ENCODE results near the gene ANGPTL3. TPM values are rescaled to one million over a fixed set of nuclear protein-coding genes. Genes with fewer than 3 reads are reported as not detected.

ANGPTL3 gene
- total RNA-seq, 1 donor from 2014 or later, result not detected

- no peaks in the 10 kb centered on the region for H3K4me1 ChIP-seq
- ATAC-seq (no peak), DNase-seq (no peak)
- H3K27me3 ChIP-seq, result no peaks in the 10 kb centered on the region
- TF ChIP-seq, protein P1, sequence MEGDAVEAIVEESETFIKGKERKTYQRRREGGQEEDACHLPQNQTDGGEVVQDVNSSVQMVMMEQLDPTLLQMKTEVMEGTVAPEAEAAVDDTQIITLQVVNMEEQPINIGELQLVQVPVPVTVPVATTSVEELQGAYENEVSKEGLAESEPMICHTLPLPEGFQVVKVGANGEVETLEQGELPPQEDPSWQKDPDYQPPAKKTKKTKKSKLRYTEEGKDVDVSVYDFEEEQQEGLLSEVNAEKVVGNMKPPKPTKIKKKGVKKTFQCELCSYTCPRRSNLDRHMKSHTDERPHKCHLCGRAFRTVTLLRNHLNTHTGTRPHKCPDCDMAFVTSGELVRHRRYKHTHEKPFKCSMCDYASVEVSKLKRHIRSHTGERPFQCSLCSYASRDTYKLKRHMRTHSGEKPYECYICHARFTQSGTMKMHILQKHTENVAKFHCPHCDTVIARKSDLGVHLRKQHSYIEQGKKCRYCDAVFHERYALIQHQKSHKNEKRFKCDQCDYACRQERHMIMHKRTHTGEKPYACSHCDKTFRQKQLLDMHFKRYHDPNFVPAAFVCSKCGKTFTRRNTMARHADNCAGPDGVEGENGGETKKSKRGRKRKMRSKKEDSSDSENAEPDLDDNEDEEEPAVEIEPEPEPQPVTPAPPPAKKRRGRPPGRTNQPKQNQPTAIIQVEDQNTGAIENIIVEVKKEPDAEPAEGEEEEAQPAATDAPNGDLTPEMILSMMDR (IDR thresholded peaks at IDR 0.05), result no peak
- H3K4me3 ChIP-seq, result no peak overlapping the region
- intact Hi-C loops (cut with DNase I), result no loop called here
- no peaks in the 10 kb centered on the region for H3K9me3 ChIP-seq
- H3K27ac ChIP-seq, result no peak overlapping the region
- peaks cover 17% of the 10 kb centered on the region for H3K36me3 ChIP-seq
Observed at GRCh38 chr1:62637392-62638105, 40.2 kb downstream of the ANGPTL3 start.

DNA sequence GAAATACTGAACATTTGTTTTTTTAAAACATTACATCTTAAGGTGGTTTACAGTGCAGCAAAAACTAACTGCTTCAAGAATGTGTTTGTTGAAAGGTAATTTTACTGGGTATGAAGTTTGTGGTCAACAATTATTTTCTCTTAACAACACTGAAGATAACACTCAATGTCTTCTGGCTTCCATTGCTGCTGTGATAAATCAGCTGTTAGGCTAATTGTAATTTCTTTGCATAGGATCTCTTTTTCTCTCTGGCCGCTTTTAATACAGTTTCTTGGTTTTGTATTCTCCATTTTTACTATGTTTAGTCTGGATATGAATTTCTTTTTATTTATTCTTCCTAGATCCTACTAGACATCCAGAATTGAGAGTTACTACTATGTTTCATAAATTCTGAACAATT lies 46.0 kb downstream of the ANGPTL3 start:
- intact Hi-C loops (cut with DNase I), result no loop called here
- Histone ChIP-seq H3K27me3 (no peaks in the 10 kb centered on the region), H3K4me1 (no peaks in the 10 kb centered on the region), H3K27ac (no peak overlapping the region), H3K36me3 (no peaks in the 10 kb centered on the region), H3K9me3 (no peaks in the 10 kb centered on the region), H3K4me3 (no peak overlapping the region)
- no peak for ATAC-seq
- TF ChIP-seq, protein P1 (IDR thresholded peaks at IDR 0.05), result no peak
- DNase-seq, result no peak

- TF ChIP-seq, protein P1 (IDR thresholded peaks at IDR 0.05), result no peak
- intact Hi-C loops (cut with DNase I), result no loop called here
Observed at GRCh38 chr1:62652387-62652786, 55.1 kb downstream of the ANGPTL3 start.

GRCh38 chr1:62654744-62655143 lies 57.4 kb downstream of the ANGPTL3 start:
- intact Hi-C loops (cut with DNase I), result no loop called here
- ATAC-seq (no peak), DNase-seq (no peak)
- H3K9me3 ChIP-seq, result no peaks in the 10 kb centered on the region
- no peak overlapping the region for H3K4me3 ChIP-seq
- H3K27me3 ChIP-seq, result no peaks in the 10 kb centered on the region
- H3K4me1 ChIP-seq, result no peaks in the 10 kb centered on the region
- TF ChIP-seq, protein P1 (IDR thresholded peaks at IDR 0.05), result no peak
- no peak overlapping the region for H3K27ac ChIP-seq
- H3K36me3 ChIP-seq, result peaks cover 13% of the 10 kb centered on the region

More at GRCh38 chr1:62652387-62652786, 55.1 kb downstream of the ANGPTL3 start:
- Histone ChIP-seq H3K27ac (no peak overlapping the region), H3K27me3 (no peaks in the 10 kb centered on the region), H3K36me3 (peaks cover 13% of the 10 kb centered on the region), H3K9me3 (no peaks in the 10 kb centered on the region), H3K4me1 (no peaks in the 10 kb centered on the region), H3K4me3 (no peak overlapping the region)
- DNase-seq (no peak), ATAC-seq (no peak)

Other genes with a start within 250 kb of the ANGPTL3 start
- gene USP1, start 160.5 kb upstream of the ANGPTL3 start, total RNA-seq, result 23.8 TPM
- gene DOCK7, start 90.9 kb downstream of the ANGPTL3 start, total RNA-seq, result 34.7 TPM
- gene ATG4C, start 186.6 kb downstream of the ANGPTL3 start, total RNA-seq, result 13.7 TPM